ENCODE measurements around the gene PECR. TPM values are rescaled to one million over a fixed set of nuclear protein-coding genes. Genes with fewer than 3 reads are reported as not detected.

The PECR gene
- polyA plus RNA-seq, 1 experiment, result 5.6 TPM

GRCh38 chr2:216107320-216107719 lies 25.7 kb upstream of the PECR start:
- H3K4me3 ChIP-seq (ENCODE audit: low read depth, low read length), result no peak overlapping the region
- no peak for DNase-seq (ENCODE audit: low read depth)
- H3K36me3 ChIP-seq (ENCODE audit: control insufficient read depth, insufficient read depth, low read length), result no peaks in the 10 kb centered on the region
- POLR2A ChIA-PET, result no interaction called here
- peaks cover 2% of the 10 kb centered on the region; the same call in 1 of the 2 replicates for H3K27me3 ChIP-seq (ENCODE audit: control insufficient read depth, insufficient read depth, low read length)
- CTCF ChIA-PET, result no interaction called here
- no peak for TF ChIP-seq CTCF (IDR thresholded peaks at IDR 0.05; ENCODE audit: insufficient read depth, low read depth, low read length)

DNA sequence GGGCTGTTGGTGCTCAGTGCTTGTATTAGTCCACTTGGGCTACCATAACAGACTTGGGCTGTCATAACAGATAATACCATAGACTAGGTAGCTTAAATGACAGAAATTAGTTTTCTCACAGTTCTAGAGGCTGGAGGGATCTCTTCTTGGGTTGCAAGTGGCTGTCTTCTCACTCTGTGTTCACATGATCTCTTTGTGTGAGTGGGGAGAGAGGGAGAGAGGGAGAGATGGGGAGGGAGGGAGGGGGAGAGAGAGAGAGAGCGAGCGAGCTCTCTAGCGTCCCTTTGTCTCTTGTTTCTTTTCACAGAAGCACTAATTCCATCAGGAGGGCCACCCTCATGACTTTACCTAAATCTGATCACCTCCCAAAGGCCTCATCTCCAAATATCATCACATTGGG lies 23.1 kb upstream of the PECR start:
- no peak for TF ChIP-seq CTCF (IDR thresholded peaks at IDR 0.05; ENCODE audit: insufficient read depth, low read depth, low read length)
- peaks cover 2% of the 10 kb centered on the region; the same call in 1 of the 2 replicates for H3K27me3 ChIP-seq (ENCODE audit: control insufficient read depth, insufficient read depth, low read length)
- H3K4me3 ChIP-seq (ENCODE audit: low read depth, low read length), result no peak overlapping the region
- ChIA-PET POLR2A (no interaction called here), CTCF (interaction anchor here (2.0 kb wide), 1 partner anchor 12 kb away, joined by 7 read pairs; no protein-coding TSS in a partner anchor)
- no peak for DNase-seq (ENCODE audit: low read depth)
- no peaks in the 10 kb centered on the region for H3K36me3 ChIP-seq (ENCODE audit: control insufficient read depth, insufficient read depth, low read length)

DNA sequence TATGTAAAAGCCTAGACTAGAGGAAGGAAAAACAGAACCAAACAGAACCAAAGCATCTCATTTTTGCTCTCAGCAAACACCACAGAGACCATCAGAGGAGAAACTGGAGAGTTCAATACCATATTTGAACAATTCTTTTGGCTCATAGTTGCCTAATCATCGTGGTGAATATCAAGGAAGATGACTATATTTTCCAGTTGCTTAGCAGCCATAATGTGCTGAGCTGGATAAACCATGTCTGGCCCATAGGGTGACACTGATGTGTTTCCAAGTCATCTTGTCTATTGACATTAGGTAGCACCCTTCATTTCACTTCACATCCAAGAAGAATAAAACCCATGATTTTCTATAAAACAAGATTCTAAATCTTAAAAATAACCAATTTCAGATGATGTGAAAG lies 21.6 kb upstream of the PECR start:
- Histone ChIP-seq H3K27me3 (ENCODE audit: control insufficient read depth, insufficient read depth, low read length) (peaks cover 2% of the 10 kb centered on the region; the same call in 1 of the 2 replicates), H3K36me3 (ENCODE audit: control insufficient read depth, insufficient read depth, low read length) (no peaks in the 10 kb centered on the region), H3K4me3 (ENCODE audit: low read depth, low read length) (no peak overlapping the region)
- TF ChIP-seq CTCF (IDR thresholded peaks at IDR 0.05; ENCODE audit: insufficient read depth, low read depth, low read length), result no peak
- CTCF ChIA-PET, result interaction anchor here (2.0 kb wide), 1 partner anchor 11 kb away, joined by 7 read pairs; no protein-coding TSS in a partner anchor
- DNase-seq (ENCODE audit: low read depth), result no peak
- POLR2A ChIA-PET, result no interaction called here

GRCh38 chr2:216101109-216101508 lies 19.5 kb upstream of the PECR start:
- DNase-seq (ENCODE audit: low read depth), result no peak
- TF ChIP-seq CTCF (IDR thresholded peaks at IDR 0.05; ENCODE audit: insufficient read depth, low read depth, low read length), result no peak
- no peak overlapping the region for H3K4me3 ChIP-seq (ENCODE audit: low read depth, low read length)
- CTCF ChIA-PET, result no interaction called here
- POLR2A ChIA-PET, result no interaction called here
- H3K36me3 ChIP-seq (ENCODE audit: control insufficient read depth, insufficient read depth, low read length), result no peaks in the 10 kb centered on the region
- H3K27me3 ChIP-seq (ENCODE audit: control insufficient read depth, insufficient read depth, low read length), result peaks cover 5% of the 10 kb centered on the region; the same call in 1 of the 2 replicates

- no peak for DNase-seq (ENCODE audit: low read depth)
- TF ChIP-seq CTCF (IDR thresholded peaks at IDR 0.05; ENCODE audit: insufficient read depth, low read depth, low read length), result no peak
- no peak overlapping the region for H3K4me3 ChIP-seq (ENCODE audit: low read depth, low read length)
- no peaks in the 10 kb centered on the region for H3K36me3 ChIP-seq (ENCODE audit: control insufficient read depth, insufficient read depth, low read length)
- peaks cover 7% of the 10 kb centered on the region for H3K27me3 ChIP-seq (ENCODE audit: control insufficient read depth, insufficient read depth, low read length)
- ChIA-PET POLR2A (no interaction called here), CTCF (interaction anchor here (0.6 kb wide), 1 partner anchor 11 kb away, joined by 5 read pairs; the partner anchor contains the start of gene XRCC5)
Measured at GRCh38 chr2:216098421-216099334, 17.1 kb upstream of the PECR start.

Data from BJ (cell line).